Kidney epithelial cell (primary cell): ENCODE measurements around the gene VEZF1. TPM values are rescaled to one million over a fixed set of nuclear protein-coding genes. Genes with fewer than 3 reads are reported as not detected.
"Not testable (repeated sequence)": the region's sequence is repeated elsewhere in the genome, so short reads cannot be mapped to it uniquely, and the experiment has no call there.

Experiments
- DNase-seq: peaks from one replicate; pipeline ENCODE4 v3.0.0-alpha.2; 2010; ENCODE audit warnings: low read depth
- H3K27me3 ChIP-seq: 2 replicates; pipeline ENCODE4 v1.6.0; 2011; ENCODE audit warnings: low read length; ENCODE audit not compliant: control insufficient read depth, insufficient read depth
- H3K36me3 ChIP-seq: 2 replicates; pipeline ENCODE4 v1.5.1; 2011; ENCODE audit warnings: low read length; ENCODE audit not compliant: control insufficient read depth, insufficient read depth
- H3K4me3 ChIP-seq: 2 replicates; pipeline ENCODE4 v1.5.1; 2011; ENCODE audit warnings: low read depth, mild to moderate bottlenecking, control low read depth, low read length
- CTCF ChIP-seq: IDR thresholded peaks from 2 replicates; pipeline ENCODE4 v1.5.1; 2011; ENCODE audit warnings: mild to moderate bottlenecking, moderate library complexity, low read length, control low read depth, inconsistent platforms; ENCODE audit not compliant: insufficient read depth, poor library complexity, severe bottlenecking
- total RNA-seq: library from RNA; depleted of rRNA; stranded (reverse); fragments of >200 nt; gene quantifications from 2 replicates; pipeline ENCODE4 v1.2.3, GENCODE V29; 2015

VEZF1 gene
- total RNA-seq, 1 donor from 2014 or later = 78.3 TPM

DNA sequence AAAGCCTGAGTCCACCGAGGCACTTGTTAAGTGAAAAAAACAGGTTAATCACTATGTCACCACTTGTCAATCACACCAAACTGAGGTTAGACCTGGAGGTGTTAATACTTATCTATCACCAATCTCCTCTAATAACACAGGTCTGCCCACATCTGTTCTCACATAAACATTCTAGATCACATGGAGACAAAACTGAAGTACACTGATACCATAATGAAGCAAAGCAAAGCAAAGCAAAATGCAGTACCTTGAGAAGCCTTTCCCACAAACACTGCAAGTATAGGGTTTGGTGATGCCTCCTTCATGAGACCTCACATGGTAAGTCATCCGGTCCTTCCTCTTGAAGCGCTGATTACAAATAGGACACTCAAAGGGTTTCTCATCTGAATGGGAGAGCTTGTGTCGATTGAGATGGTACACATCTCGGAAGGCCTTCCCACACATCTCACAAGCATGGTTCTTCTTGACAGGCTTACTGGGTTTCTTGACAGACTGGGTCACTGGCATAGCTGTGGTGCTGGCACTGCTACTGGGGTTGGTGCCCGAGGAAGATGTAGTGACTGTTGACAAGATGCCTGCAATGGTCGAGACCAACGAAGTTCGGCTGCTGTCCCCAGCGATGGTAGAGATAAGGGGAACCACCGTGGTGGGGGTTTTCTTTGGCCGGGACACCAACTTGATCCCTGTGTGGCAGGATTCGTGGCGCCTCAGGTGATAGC lies 5.4 kb downstream of the VEZF1 start:
- no peak for TF ChIP-seq CTCF
- no peak for DNase-seq
- Histone ChIP-seq H3K4me3 (no peak overlapping the region), H3K36me3 (no peaks in the 10 kb centered on the region), H3K27me3 (no peaks in the 10 kb centered on the region)

DNA sequence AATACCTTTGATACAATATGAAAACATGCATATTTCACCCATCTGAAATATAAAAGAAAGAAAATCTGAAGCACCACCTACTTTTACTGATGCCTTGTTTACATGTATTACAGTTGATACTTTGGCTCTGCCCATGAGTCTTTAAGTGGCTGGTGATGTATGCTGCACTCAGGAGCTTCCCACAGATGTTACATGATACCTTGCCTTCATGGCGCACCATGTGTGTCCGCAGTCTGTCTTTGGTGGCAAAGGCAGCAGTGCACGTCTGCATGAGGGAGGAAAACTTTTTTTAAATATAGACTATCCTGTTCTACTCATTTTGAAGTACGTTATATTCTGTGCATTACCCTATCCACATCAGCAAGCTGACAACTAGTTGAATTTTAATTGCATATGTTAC lies 7.5 kb downstream of the VEZF1 start:
- Histone ChIP-seq H3K27me3 (no peaks in the 10 kb centered on the region), H3K36me3 (peaks cover 2% of the 10 kb centered on the region), H3K4me3 (no peak overlapping the region)
- no peak for DNase-seq
- no peak for TF ChIP-seq CTCF

GRCh38 chr17:57979076-57979475 lies 9.0 kb downstream of the VEZF1 start:
- no peaks in the 10 kb centered on the region for H3K27me3 ChIP-seq
- H3K4me3 ChIP-seq = no peak overlapping the region
- DNase-seq = no peak
- peaks cover 3% of the 10 kb centered on the region for H3K36me3 ChIP-seq
- no peak for TF ChIP-seq CTCF

GRCh38 chr17:57976594-57976993 lies 11.5 kb downstream of the VEZF1 start:
- no peak for DNase-seq
- peaks cover 3% of the 10 kb centered on the region for H3K36me3 ChIP-seq
- H3K4me3 ChIP-seq = no peak overlapping the region
- no peaks in the 10 kb centered on the region for H3K27me3 ChIP-seq
- TF ChIP-seq CTCF = no peak

- DNase-seq = no peak
- Histone ChIP-seq H3K36me3 (peaks cover 3% of the 10 kb centered on the region), H3K27me3 (no peaks in the 10 kb centered on the region), H3K4me3 (no peak overlapping the region)
- no peak for TF ChIP-seq CTCF
Measured at GRCh38 chr17:57975044-57975443, 13.0 kb downstream of the VEZF1 start.

DNA sequence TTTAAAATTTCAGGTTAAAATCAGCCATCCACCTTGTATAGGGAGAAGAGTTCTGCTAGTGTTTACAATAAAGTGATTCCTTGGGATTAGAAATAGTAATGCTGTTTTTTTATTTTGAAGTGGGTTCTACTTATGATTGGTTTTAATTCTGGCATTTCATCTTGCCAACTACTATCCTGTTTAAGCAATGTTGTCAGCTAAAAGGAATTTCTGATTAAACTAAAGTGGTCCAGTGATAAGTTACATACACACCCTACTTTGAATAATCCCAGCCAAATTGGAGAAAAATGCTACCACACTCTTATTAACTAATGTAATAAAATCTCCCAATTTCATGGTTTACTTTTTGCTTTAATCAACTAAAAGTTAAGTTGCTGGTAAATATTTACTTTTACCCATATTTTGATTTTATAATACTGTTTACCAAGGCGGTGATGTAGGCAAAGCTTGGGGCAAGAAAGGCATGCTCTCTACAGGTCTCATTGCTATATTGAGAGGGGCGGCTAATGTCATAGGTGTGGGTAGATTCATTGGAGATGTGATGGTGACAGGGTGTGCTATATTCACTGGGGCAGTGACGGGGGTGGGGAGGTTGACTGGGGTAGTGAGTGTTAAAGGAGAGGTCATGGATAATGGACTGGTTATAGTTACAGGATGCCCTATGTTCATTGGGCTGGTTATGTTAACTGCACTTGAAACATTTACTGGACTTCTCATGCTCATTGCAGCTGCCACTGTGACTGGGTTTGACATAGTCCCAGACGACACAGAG lies 13.8 kb downstream of the VEZF1 start:
- H3K4me3 ChIP-seq, H3K36me3 ChIP-seq, H3K27me3 ChIP-seq, DNase-seq: not testable (repeated sequence)
